ENCODE data around the gene GTF2H4. TPM values are rescaled to one million over a fixed set of nuclear protein-coding genes. Genes with fewer than 3 reads are reported as not detected.
"Not testable (repeated sequence)": the region's sequence is repeated elsewhere in the genome, so short reads cannot be mapped to it uniquely, and the experiment has no call there.

Gene GTF2H4
- total and polyA plus RNA-seq, 3 experiments from 2014 or later, result 7.5 to 55.3 (median 48.2) TPM

DNA sequence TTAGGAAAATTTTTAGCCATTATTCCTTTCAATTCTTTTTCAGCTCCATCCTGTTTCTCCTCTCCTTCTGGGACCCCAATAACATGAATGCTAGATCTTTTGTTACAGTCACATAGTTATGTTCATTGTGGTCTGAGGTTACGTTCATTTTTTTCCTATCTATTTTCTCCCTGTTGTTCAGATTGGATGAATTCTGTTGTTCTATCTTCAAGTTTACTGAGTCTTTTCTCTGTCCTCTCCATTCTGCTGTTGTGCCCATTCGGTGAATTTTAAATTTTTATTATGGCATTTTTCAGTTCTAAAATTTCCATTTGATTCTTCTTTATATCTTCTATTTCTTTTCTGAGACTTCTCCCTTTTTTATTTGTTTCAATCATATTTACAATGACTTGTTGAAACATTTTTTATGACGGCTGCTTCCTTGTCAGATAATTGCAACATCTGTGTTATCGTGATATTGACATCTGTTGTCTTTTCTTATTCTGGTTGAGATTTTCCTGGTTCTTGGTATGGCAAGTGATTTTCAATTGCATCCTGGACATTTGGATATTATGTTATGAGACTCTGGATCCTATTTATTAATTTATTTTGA, 36.3 kb upstream of the GTF2H4 start:
- DNase-seq, result no peak
- H3K4me3 ChIP-seq (ENCODE audit: low read length), result no peak overlapping the region
- H3K9me3 ChIP-seq (ENCODE audit: low read length), result no peaks in the 10 kb centered on the region
- Mint-ChIP-seq H3K4me1 (peaks cover 0 to 12% (median 5%) of the 10 kb centered on the region in 3 donors), H3K27me3 (peaks cover 0 to 8% of the 10 kb centered on the region in 2 donors), H3K36me3 (peaks cover 5 to 30% (median 6%) of the 10 kb centered on the region in 3 donors), H3K27ac (no peak overlapping the region), H3K9me3 (peaks cover 21 to 38% (median 30%) of the 10 kb centered on the region in 5 donors), H3K4me3 (no peak overlapping the region)
- H3K27me3 ChIP-seq (ENCODE audit: insufficient read depth, low read length, poor library complexity, severe bottlenecking), result no peaks in the 10 kb centered on the region
- no peaks in the 10 kb centered on the region for H3K4me1 ChIP-seq (ENCODE audit: insufficient read depth, low read length)
- H3K36me3 ChIP-seq (ENCODE audit: insufficient read depth, low read length), result no peaks in the 10 kb centered on the region
- peak overlapping the region; percentile 77 for H3K27ac ChIP-seq (ENCODE audit: low read depth, low read length)
- ChIA-PET CTCF (no interaction called here), POLR2A (no interaction called here)

DNA sequence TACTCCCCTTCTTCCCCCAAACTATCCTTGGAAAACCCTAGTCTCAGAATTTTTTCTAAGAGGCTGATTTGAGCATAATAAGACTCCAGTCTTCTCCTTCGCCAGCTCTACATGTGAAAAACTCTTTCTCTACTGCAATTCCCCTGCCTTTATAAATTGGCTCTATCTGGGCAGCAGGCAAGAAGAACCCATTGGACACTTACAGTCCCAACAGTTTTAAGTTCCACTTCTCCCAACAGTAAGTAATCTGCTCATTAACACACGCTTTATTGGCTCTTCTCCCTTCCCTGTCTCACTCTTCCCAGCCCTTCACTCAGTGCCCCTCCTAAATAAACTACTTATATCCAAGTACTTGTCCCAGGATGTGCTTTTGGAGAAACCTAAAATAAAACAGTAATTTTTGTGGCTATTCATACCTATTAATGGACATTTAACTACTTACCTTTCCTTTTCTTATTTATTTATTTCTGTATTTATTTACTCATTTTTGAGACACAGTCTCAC, 34.8 kb upstream of the GTF2H4 start:
- Histone ChIP-seq H3K36me3 (ENCODE audit: insufficient read depth, low read length) (no peaks in the 10 kb centered on the region), H3K4me1 (ENCODE audit: insufficient read depth, low read length) (peaks cover 12% of the 10 kb centered on the region), H3K4me3 (ENCODE audit: low read length) (no peak overlapping the region), H3K27me3 (ENCODE audit: insufficient read depth, low read length, poor library complexity, severe bottlenecking) (no peaks in the 10 kb centered on the region), H3K9me3 (ENCODE audit: low read length) (no peaks in the 10 kb centered on the region), H3K27ac (ENCODE audit: low read depth, low read length) (peak overlapping the region; percentile 77)
- ChIA-PET POLR2A (no interaction called here), CTCF (no interaction called here)
- H3K9me3 Mint-ChIP-seq, result peaks cover 21 to 34% (median 30%) of the 10 kb centered on the region in 5 donors
- H3K27me3 Mint-ChIP-seq, result peaks cover 0 to 8% of the 10 kb centered on the region in 2 donors
- H3K27ac Mint-ChIP-seq, result no peak overlapping the region
- H3K36me3 Mint-ChIP-seq, result peaks cover 5 to 25% (median 6%) of the 10 kb centered on the region in 3 donors
- H3K4me3 Mint-ChIP-seq, result no peak overlapping the region
- peaks cover 9 to 23% (median 12%) of the 10 kb centered on the region in 3 donors for H3K4me1 Mint-ChIP-seq
- no peak for DNase-seq

DNA sequence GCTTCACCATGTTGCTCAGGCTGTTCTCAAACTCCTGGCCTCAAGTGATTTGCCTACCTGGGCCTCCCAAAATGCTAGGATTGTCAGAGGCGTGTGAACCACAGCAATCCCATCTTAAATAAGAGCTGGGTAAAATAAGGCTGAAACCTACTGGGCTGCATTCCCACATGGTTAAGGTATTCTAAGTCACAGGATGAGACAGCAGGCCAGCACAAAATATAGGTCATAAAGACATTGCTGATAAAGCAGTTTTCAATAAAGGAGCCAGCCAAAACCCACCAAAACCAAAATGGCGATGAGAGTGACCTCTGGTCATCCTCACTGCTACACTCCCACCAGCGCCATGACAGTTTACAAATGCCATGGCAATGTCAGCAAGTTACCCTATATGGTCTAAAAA, 34.2 kb upstream of the GTF2H4 start:
- H3K27me3 Mint-ChIP-seq; H3K4me3 ChIP-seq (ENCODE audit: low read length); H3K9me3 ChIP-seq (ENCODE audit: low read length); H3K36me3 ChIP-seq (ENCODE audit: insufficient read depth, low read length); POLR2A ChIA-PET; CTCF ChIA-PET; DNase-seq; H3K4me3 Mint-ChIP-seq; H3K27ac Mint-ChIP-seq; H3K27me3 ChIP-seq (ENCODE audit: insufficient read depth, low read length, poor library complexity, severe bottlenecking): not testable (repeated sequence)
- Mint-ChIP-seq H3K36me3 (peaks cover 5 to 22% (median 6%) of the 10 kb centered on the region in 3 donors), H3K4me1 (peaks cover 9 to 29% (median 12%) of the 10 kb centered on the region in 3 donors), H3K9me3 (peaks cover 17 to 29% (median 28%) of the 10 kb centered on the region in 5 donors)
- Histone ChIP-seq H3K4me1 (ENCODE audit: insufficient read depth, low read length) (peaks cover 14% of the 10 kb centered on the region), H3K27ac (ENCODE audit: low read depth, low read length) (peak overlapping the region; percentile 77)

DNA sequence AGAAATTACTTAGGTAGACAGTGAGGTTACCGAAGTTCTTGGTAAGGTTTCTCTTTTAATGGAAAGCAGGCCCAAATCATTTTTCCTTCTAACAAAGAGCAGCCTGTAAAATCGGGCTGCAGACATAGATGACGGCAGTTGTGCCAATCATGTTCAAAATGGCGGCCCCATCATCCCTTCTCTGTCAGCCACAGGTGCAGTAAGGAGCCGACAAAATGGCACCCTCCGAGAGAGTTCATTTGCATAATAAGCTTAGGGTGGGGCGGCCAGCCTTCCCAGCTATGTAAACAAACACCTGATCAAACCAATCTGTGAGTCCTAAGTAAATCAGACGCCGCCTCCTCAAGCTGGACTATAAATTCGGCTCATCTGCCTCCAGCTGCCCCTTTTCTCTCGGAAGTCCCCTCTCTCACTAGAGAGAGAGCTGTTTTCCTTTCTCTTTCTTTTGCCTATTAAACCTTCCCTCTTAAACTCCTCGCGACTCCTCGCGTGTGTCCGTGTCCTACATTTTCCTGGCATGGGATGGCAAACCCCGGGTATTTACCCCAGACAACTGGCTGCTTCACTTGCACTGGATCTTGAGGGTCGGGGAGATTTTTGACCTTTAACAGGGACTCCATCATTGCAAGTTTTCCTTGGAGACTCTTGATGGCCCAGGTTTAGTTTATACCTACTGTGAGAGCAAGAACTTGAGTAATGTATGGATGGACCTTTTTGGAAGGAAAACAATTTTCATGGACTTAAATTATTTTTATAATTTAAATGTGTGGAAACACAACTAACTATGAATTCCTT, 32.6 kb upstream of the GTF2H4 start:
- Histone ChIP-seq H3K9me3 (ENCODE audit: low read length) (no peaks in the 10 kb centered on the region), H3K4me3 (ENCODE audit: low read length) (no peak overlapping the region), H3K4me1 (ENCODE audit: insufficient read depth, low read length) (peaks cover 14% of the 10 kb centered on the region), H3K27me3 (ENCODE audit: insufficient read depth, low read length, poor library complexity, severe bottlenecking) (no peaks in the 10 kb centered on the region), H3K36me3 (ENCODE audit: insufficient read depth, low read length) (no peaks in the 10 kb centered on the region), H3K27ac (ENCODE audit: low read depth, low read length) (peak overlapping the region; percentile 76)
- POLR2A ChIA-PET, result no interaction called here
- peaks cover 5 to 16% (median 6%) of the 10 kb centered on the region in 3 donors for H3K36me3 Mint-ChIP-seq
- peaks cover 9 to 17% (median 16%) of the 10 kb centered on the region in 5 donors for H3K9me3 Mint-ChIP-seq
- no peak overlapping the region for H3K27ac Mint-ChIP-seq
- peaks cover 9 to 29% (median 12%) of the 10 kb centered on the region in 3 donors for H3K4me1 Mint-ChIP-seq
- DNase-seq, result no peak
- H3K4me3 Mint-ChIP-seq, result no peak overlapping the region
- CTCF ChIA-PET, result interaction anchor here (2.0 to 12.3 kb wide), 3 partner anchors 41 to 145 kb away, joined by 5 to 148 read pairs (median 9); no protein-coding TSS in a partner anchor
- H3K27me3 Mint-ChIP-seq, result peaks cover 0 to 8% of the 10 kb centered on the region in 2 donors

DNA sequence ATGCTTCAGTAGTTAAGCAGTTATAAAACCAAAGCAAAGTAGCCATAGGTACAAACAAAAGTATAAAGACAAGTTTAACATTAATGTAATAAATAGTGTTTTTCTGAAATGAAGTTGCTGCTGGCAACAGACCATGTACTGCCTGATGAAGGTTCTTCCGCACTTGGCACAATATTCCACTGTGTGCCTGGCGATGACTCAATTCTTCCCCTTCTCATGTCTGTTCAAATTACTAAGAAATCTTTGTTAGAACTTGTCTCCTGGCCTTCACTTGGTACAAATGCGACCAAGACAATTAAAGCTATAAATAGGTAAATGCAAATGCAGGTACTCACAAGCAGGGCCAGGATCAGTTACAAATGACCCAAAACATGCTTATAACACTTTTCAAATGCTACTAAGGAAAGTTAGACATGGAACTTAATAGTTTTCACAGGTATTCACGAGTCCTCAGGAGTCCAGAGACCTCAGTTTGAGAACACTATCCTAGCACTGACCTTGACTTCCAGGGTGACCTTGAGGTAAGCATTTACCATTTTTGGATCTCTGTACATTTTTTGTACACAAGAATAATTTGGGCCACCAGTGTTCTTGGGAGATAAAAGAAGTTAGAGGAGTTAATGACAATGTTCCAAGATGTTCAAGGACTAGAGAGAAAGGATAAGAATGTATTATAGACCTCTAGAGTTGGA, 31.8 kb upstream of the GTF2H4 start:
- Mint-ChIP-seq H3K9me3 (peaks cover 9 to 12% (median 11%) of the 10 kb centered on the region in 5 donors), H3K4me1 (peaks cover 9 to 24% (median 12%) of the 10 kb centered on the region in 3 donors), H3K36me3 (peaks cover 4 to 9% (median 4%) of the 10 kb centered on the region in 3 donors), H3K27ac (no peak overlapping the region), H3K4me3 (peak overlapping the region in 3 of 7 donors; percentile 28 to 38 (median 32)), H3K27me3 (peaks cover 0 to 8% of the 10 kb centered on the region in 2 donors)
- H3K36me3 ChIP-seq (ENCODE audit: insufficient read depth, low read length), result no peaks in the 10 kb centered on the region
- H3K27me3 ChIP-seq (ENCODE audit: insufficient read depth, low read length, poor library complexity, severe bottlenecking), result no peaks in the 10 kb centered on the region
- no peaks in the 10 kb centered on the region for H3K9me3 ChIP-seq (ENCODE audit: low read length)
- H3K27ac ChIP-seq (ENCODE audit: low read depth, low read length), result peak overlapping the region; percentile 76
- no peak overlapping the region for H3K4me3 ChIP-seq (ENCODE audit: low read length)
- no peak for DNase-seq
- ChIA-PET CTCF (interaction anchor here (0.9 to 12.3 kb wide), 6 partner anchors 22 to 197 kb away, joined by 3 to 148 read pairs (median 6); no protein-coding TSS in a partner anchor), POLR2A (no interaction called here)
- peaks cover 14% of the 10 kb centered on the region for H3K4me1 ChIP-seq (ENCODE audit: insufficient read depth, low read length)

DNA sequence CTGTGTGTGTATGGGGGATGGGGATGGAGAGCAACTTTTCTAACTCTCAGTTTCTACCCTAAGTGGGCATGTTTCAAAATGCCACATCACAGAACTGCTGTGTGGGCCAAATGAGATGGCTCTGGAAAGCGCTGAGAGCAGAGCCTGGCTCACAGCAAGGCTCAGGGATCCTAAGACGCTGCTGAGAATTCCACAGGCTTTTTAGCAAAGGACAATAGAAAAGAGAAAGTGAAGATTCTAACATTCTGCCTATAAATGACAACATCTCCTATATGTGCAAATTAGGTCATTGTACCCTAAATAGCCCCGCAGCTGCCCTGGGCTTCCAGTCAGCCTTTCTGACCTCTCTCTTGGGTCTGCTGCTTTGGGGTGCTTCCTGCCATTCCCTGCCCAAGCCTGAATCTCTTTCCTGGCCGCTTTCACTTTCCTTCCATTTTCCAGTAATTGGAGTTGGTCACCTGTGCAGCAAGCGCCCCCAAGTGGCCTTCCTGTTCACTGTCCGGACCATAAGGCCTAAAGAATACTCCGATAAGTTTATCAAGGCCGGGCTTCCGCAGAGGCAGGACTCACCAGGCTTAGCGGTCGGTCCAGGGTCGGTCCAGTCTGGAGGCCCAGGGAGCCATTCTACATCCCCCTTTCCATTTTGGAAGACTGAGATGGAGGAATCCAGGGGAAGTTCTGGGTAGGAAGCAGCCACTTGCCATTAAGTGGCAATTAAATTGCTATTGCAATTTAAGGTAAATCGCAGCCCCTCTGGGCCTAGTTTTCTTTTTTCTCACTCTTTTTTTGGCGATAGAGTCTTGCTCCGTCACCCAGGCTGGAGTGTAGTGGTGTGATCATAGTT, 30.4 kb upstream of the GTF2H4 start:
- POLR2A ChIA-PET, result no interaction called here
- peak overlapping the region; percentile 46 for H3K4me3 ChIP-seq (ENCODE audit: low read length)
- peaks cover 9 to 17% (median 9%) of the 10 kb centered on the region in 3 donors for H3K4me1 Mint-ChIP-seq

More for the DNA sequence above, 30.4 kb upstream of the GTF2H4 start:
- Histone ChIP-seq H3K27me3 (ENCODE audit: insufficient read depth, low read length, poor library complexity, severe bottlenecking) (no peaks in the 10 kb centered on the region), H3K9me3 (ENCODE audit: low read length) (no peaks in the 10 kb centered on the region), H3K36me3 (ENCODE audit: insufficient read depth, low read length) (no peaks in the 10 kb centered on the region), H3K4me1 (ENCODE audit: insufficient read depth, low read length) (peaks cover 14% of the 10 kb centered on the region), H3K27ac (ENCODE audit: low read depth, low read length) (peak overlapping the region; percentile 76)
- CTCF ChIA-PET, result interaction anchor here (0.9 to 12.3 kb wide), 12 partner anchors 10 to 260 kb away, joined by 3 to 148 read pairs (median 4); partner anchors contain the start of gene MRPS18B
- Mint-ChIP-seq H3K27me3 (peaks cover 0 to 4% of the 10 kb centered on the region in 2 donors), H3K4me3 (peak overlapping the region; percentile 77 to 97 (median 83)), H3K9me3 (peaks cover 0 to 3% (median 0%) of the 10 kb centered on the region in 5 donors), H3K36me3 (no peaks in the 10 kb centered on the region), H3K27ac (peak overlapping the region; percentile 10 to 96 (median 81))
- peak; percentile 59 to 84 (median 65) for DNase-seq
